SU-DHL-6 (cell line): ENCODE data around the gene LITAFD.

Experiments
- H2AFZ ChIP-seq: fragments of 200-600 bp; sonication (generic); 2 replicates; pipeline ENCODE4 v1.6.1; 2014; ENCODE audit warnings: low read depth, mild to moderate bottlenecking, moderate library complexity, mixed read lengths, antibody characterized with exemption, low read length; ENCODE audit not compliant: severe bottlenecking
- H3F3A ChIP-seq: fragments of 200-600 bp; shearing (Covaris generic); 2 replicates; pipeline ENCODE4 v1.6.0; 2016; ENCODE audit warnings: antibody characterized with exemption, mild to moderate bottlenecking; ENCODE audit not compliant: insufficient read depth
- H3K27ac ChIP-seq: fragments of 200-600 bp; sonication (generic); 2 replicates; pipeline ENCODE4 v1.5.1; 2016; ENCODE audit warnings: low read depth, mild to moderate bottlenecking, low read length, moderate library complexity, mixed read lengths
- H3K27me3 ChIP-seq: fragments of 200-600 bp; sonication (generic), shearing (Covaris generic); 2 replicates; pipeline ENCODE4 v1.6.0; 2014; ENCODE audit warnings: mild to moderate bottlenecking, low read length
- H3K36me3 ChIP-seq: fragments of 200-600 bp; sonication (generic); 2 replicates; pipeline ENCODE4 v1.6.1; 2014; ENCODE audit warnings: mild to moderate bottlenecking, low read length, mixed read lengths
- H3K4me2 ChIP-seq: fragments of 300-600, 200-600 bp; shearing (Covaris generic), sonication (generic); 2 replicates; pipeline ENCODE4 v1.6.0; 2014; ENCODE audit warnings: low read length, low read depth, mild to moderate bottlenecking; ENCODE audit not compliant: poor library complexity, severe bottlenecking
- H3K4me3 ChIP-seq: fragments of 200-600 bp; sonication (generic); 2 replicates; pipeline ENCODE4 v1.5.1; 2014; ENCODE audit warnings: antibody characterized with exemption, low read length, mild to moderate bottlenecking, mixed read lengths; ENCODE audit not compliant: insufficient read depth, poor library complexity, severe bottlenecking
- H3K79me2 ChIP-seq: fragments of 200-600 bp; sonication (generic); 2 replicates; pipeline ENCODE4 v1.6.1; 2014; ENCODE audit warnings: mild to moderate bottlenecking, low read length, moderate library complexity; ENCODE audit not compliant: insufficient read depth
- H3K9ac ChIP-seq: fragments of 200-600 bp; sonication (generic); 2 replicates; pipeline ENCODE4 v1.7.0; 2014; ENCODE audit warnings: mild to moderate bottlenecking, low read length
- H3K9me2 ChIP-seq: fragments of 200-600 bp; sonication (generic); replicated peaks from 2 replicates; pipeline ENCODE4 v1.6.1; 2014; ENCODE audit warnings: low read length; ENCODE audit not compliant: insufficient read depth
- H3K9me3 ChIP-seq: fragments of 200-600 bp; sonication (generic); 2 replicates; pipeline ENCODE4 v1.6.1; 2014; ENCODE audit warnings: low read length, mixed read lengths; ENCODE audit not compliant: insufficient read depth
- H4K20me1 ChIP-seq: fragments of 200-600 bp; sonication (generic); 2 replicates; pipeline ENCODE4 v1.6.1; 2014; ENCODE audit warnings: low read depth, mild to moderate bottlenecking, antibody characterized with exemption, low read length, moderate library complexity, mixed read lengths
- CTCF ChIP-seq: fragments of 200-600 bp; sonication (generic); IDR thresholded peaks from one replicate; pipeline ENCODE4 v1.5.1; 2017; ENCODE audit warnings: antibody characterized with exemption, mild to moderate bottlenecking, low read length, moderate library complexity; ENCODE audit not compliant: insufficient read depth, poor library complexity, severe bottlenecking
- EZH2phosphoT487 ChIP-seq: fragments of 200-600 bp; sonication (generic), shearing (Covaris generic); conservative IDR thresholded peaks from 2 replicates; pipeline ENCODE4 v1.6.1; 2018; ENCODE audit warnings: mild to moderate bottlenecking, antibody characterized with exemption, low read length, moderate library complexity, mixed read lengths

LITAFD gene

GRCh38 chr16:8858994-8859912 is 22.9 kb upstream of the LITAFD start:
- Histone ChIP-seq H3K36me3 (no peaks in the 10 kb centered on the region; the same call in 1 of the 2 replicates), H2AFZ (no peak overlapping the region), H3K27ac (no peak overlapping the region), H3K9ac (no peak overlapping the region), H3F3A (peaks cover 10% of the 10 kb centered on the region; the same call in 1 of the 2 replicates), H3K27me3 (no peaks in the 10 kb centered on the region), H3K4me3 (no peak overlapping the region), H4K20me1 (peaks cover 8% of the 10 kb centered on the region; the same call in 1 of the 2 replicates), H3K9me3 (no peaks in the 10 kb centered on the region), H3K4me2 (no peak overlapping the region), H3K79me2 (peaks cover 37% of the 10 kb centered on the region), H3K9me2 (no peaks in the 10 kb centered on the region)
- TF ChIP-seq CTCF, result no peak
- TF ChIP-seq EZH2phosphoT487, result no peak

GRCh38 chr16:8859913-8860881 is 22.0 kb upstream of the LITAFD start:
- no peaks in the 10 kb centered on the region; the same call in 1 of the 2 replicates for H3K36me3 ChIP-seq
- no peak overlapping the region for H3K4me3 ChIP-seq
- H3K27me3 ChIP-seq, result no peaks in the 10 kb centered on the region
- no peaks in the 10 kb centered on the region for H3K9me3 ChIP-seq
- H3K4me2 ChIP-seq, result no peak overlapping the region
- no peak overlapping the region for H3K27ac ChIP-seq
- H4K20me1 ChIP-seq, result peaks cover 8% of the 10 kb centered on the region; the same call in 1 of the 2 replicates
- no peaks in the 10 kb centered on the region for H3K9me2 ChIP-seq
- TF ChIP-seq CTCF (no peak), EZH2phosphoT487 (no peak)
- no peak overlapping the region for H2AFZ ChIP-seq
- H3F3A ChIP-seq, result peaks cover 10% of the 10 kb centered on the region; the same call in 1 of the 2 replicates
- H3K79me2 ChIP-seq, result peaks cover 47% of the 10 kb centered on the region
- H3K9ac ChIP-seq, result no peak overlapping the region

GRCh38 chr16:8861563-8862308 is 20.4 kb upstream of the LITAFD start:
- Histone ChIP-seq H3F3A (peaks cover 3% of the 10 kb centered on the region; the same call in 1 of the 2 replicates), H3K4me2 (no peak overlapping the region), H3K36me3 (no peaks in the 10 kb centered on the region), H3K27me3 (no peaks in the 10 kb centered on the region), H3K4me3 (no peak overlapping the region), H3K9ac (no peak overlapping the region), H2AFZ (no peak overlapping the region), H3K27ac (no peak overlapping the region), H4K20me1 (peaks cover 8% of the 10 kb centered on the region; the same call in 1 of the 2 replicates), H3K9me2 (no peaks in the 10 kb centered on the region), H3K9me3 (no peaks in the 10 kb centered on the region), H3K79me2 (peaks cover 62% of the 10 kb centered on the region)
- TF ChIP-seq EZH2phosphoT487 (no peak), CTCF (no peak)
